Lung (tissue), 12 donors: Measurements from ENCODE around the gene ARL6IP5. TPM values are rescaled to one million over a fixed set of nuclear protein-coding genes. Genes with fewer than 3 reads are reported as not detected.

Experiments
- ATAC-seq: fragments of 200-7000 bp; cut with Tn5 transposase; one replicate; pipeline ENCODE4 v1.9.1; 2020; ENCODE audit warnings: moderate number of reproducible peaks; ENCODE audit not compliant: insufficient read depth, low FRiP score
- DNase-seq, 3 donors: peaks; one replicate each; pipeline ENCODE4 v3.0.0-alpha.2; 2013 to 2017
- H3K27ac ChIP-seq, 2 donors: one replicate each; pipeline ENCODE4 v1.5.1; 2013; ENCODE audit warnings: mild to moderate bottlenecking in 2 of 2, moderate library complexity in 2 of 2, control low read depth in 1 of 2, inconsistent platforms in 1 of 2, low read depth in 1 of 2, low read length in 1 of 2
- H3K27me3 ChIP-seq, 3 donors: one replicate each; pipeline ENCODE4 v1.5.1; 2013; ENCODE audit warnings: low read length in 2 of 3; ENCODE audit not compliant: control insufficient read depth in 3 of 3, insufficient read depth in 3 of 3
- H3K36me3 ChIP-seq, 4 donors: one replicate each; pipeline ENCODE4 v1.5.1; 2013; ENCODE audit warnings: low read length in 4 of 4, mild to moderate bottlenecking in 1 of 4, moderate library complexity in 1 of 4; ENCODE audit not compliant: control insufficient read depth in 4 of 4, insufficient read depth in 4 of 4
- H3K4me1 ChIP-seq, 5 donors: one replicate each; pipeline ENCODE4 v1.5.1; 2013; ENCODE audit warnings: low read length in 5 of 5, mild to moderate bottlenecking in 2 of 5, moderate library complexity in 1 of 5; ENCODE audit not compliant: control insufficient read depth in 5 of 5, insufficient read depth in 5 of 5
- H3K4me3 ChIP-seq: one replicate; pipeline ENCODE4 v1.5.1; 2013; ENCODE audit warnings: mild to moderate bottlenecking, control low read depth, moderate library complexity
- H3K9ac ChIP-seq, 2 donors: one replicate each; pipeline ENCODE4 v1.5.1; 2013; ENCODE audit warnings: low read length in 2 of 2, control low read depth in 1 of 2; ENCODE audit not compliant: insufficient read depth in 1 of 2
- H3K9me3 ChIP-seq, 4 donors: one replicate each; pipeline ENCODE4 v1.5.1; 2013; ENCODE audit warnings: low read length in 3 of 4, mild to moderate bottlenecking in 1 of 4, moderate library complexity in 1 of 4; ENCODE audit not compliant: control insufficient read depth in 4 of 4, insufficient read depth in 3 of 4
- CTCF ChIP-seq: IDR thresholded peaks from 2 replicates; pipeline ENCODE4 v1.5.1; 2012; ENCODE audit warnings: mild to moderate bottlenecking; ENCODE audit errors: control extremely low read depth, extremely low read depth
- WGBS, 2 donors: extraction: QIAGEN DNeasy Blood & Tissue Kit; methylation state at CpG; one replicate each; pipeline ENCODE4 v1.1.7; 2013; 5-methylcytosine and 5-hydroxymethylcytosine counted together
- polyA plus RNA-seq, 2 donors: library from polyadenylated mRNA; stranded (reverse); fragments of 200-250 nt; gene quantifications; one replicate each; pipeline ENCODE4 v1.2.1, GENCODE V29; 2013
- total RNA-seq, 2 donors: library from RNA; depleted of rRNA in 1 of 2; stranded (reverse); fragments of >200 nt in 1 of 2; gene quantifications; one replicate each; pipeline ENCODE4 v1.2.1, GENCODE V29; 2014 to 2021
- donor health status: control.
- donor health status: control.
- donor health status: Bipolar disorder and iron deficiency.
- donor health status: healthy.
- donor health status: DM: yes; HTN: yes; CAD: no.

ARL6IP5 gene
- total and polyA plus RNA-seq, 4 donors: 105 to 132 (median 121) TPM

DNA sequence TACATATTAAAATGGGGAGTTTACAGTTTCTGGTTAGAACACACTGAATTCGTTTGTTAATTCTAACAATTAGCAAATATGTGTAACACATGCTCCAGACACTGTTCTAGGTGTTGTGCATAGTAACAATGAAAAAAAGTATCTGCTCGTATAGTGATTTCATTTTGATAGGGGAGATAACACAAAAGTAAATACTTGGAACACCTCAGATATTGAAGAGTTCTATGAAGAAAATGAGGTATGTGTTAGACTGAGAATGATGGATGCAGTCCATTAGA is 25.9 kb upstream of the ARL6IP5 start:
- ATAC-seq (no peak), DNase-seq (no peak)
- Histone ChIP-seq H3K27ac (no peak overlapping the region), H3K4me3 (no peak overlapping the region), H3K4me1 (no peaks in the 10 kb centered on the region), H3K9ac (no peak overlapping the region), H3K27me3 (no peaks in the 10 kb centered on the region), H3K36me3 (peaks cover 13 to 43% (median 31%) of the 10 kb centered on the region in 4 donors), H3K9me3 (no peaks in the 10 kb centered on the region)
- no peak for TF ChIP-seq CTCF
- 88 to 90% methylated on average over 2 of the region's 2 CpGs for WGBS, 2 donors

GRCh38 chr3:69059688-69060087 is 25.0 kb upstream of the ARL6IP5 start:
- no peak for TF ChIP-seq CTCF
- H3K4me1 ChIP-seq: no peaks in the 10 kb centered on the region
- no peak overlapping the region for H3K4me3 ChIP-seq
- H3K27me3 ChIP-seq: no peaks in the 10 kb centered on the region
- peaks cover 13 to 42% (median 31%) of the 10 kb centered on the region in 4 donors for H3K36me3 ChIP-seq
- ATAC-seq: no peak
- no peak overlapping the region for H3K9ac ChIP-seq
- no peak overlapping the region for H3K27ac ChIP-seq
- H3K9me3 ChIP-seq: no peaks in the 10 kb centered on the region
- no peak for DNase-seq

- no peaks in the 10 kb centered on the region for H3K9me3 ChIP-seq
- no peak for TF ChIP-seq CTCF
- no peak overlapping the region for H3K9ac ChIP-seq
- H3K36me3 ChIP-seq: peaks cover 11 to 37% (median 22%) of the 10 kb centered on the region in 4 donors
- no peaks in the 10 kb centered on the region for H3K27me3 ChIP-seq
- no peak for DNase-seq
- no peak overlapping the region for H3K27ac ChIP-seq
- H3K4me1 ChIP-seq: no peaks in the 10 kb centered on the region
- ATAC-seq: no peak
- H3K4me3 ChIP-seq: no peak overlapping the region
- WGBS, 2 donors: 66 to 68% methylated on average over 2 of the region's 2 CpGs
These were observed 21.1 kb upstream of the ARL6IP5 start for GRCh38 chr3:69063636-69064035.

GRCh38 chr3:69065318-69065964 is 19.3 kb upstream of the ARL6IP5 start:
- 86 to 93% methylated on average over 6 of the region's 6 CpGs for WGBS, 2 donors
- Histone ChIP-seq H3K9ac (no peak overlapping the region), H3K4me3 (no peak overlapping the region), H3K4me1 (no peaks in the 10 kb centered on the region), H3K9me3 (no peaks in the 10 kb centered on the region), H3K36me3 (peaks cover 10 to 29% (median 17%) of the 10 kb centered on the region in 4 donors), H3K27me3 (no peaks in the 10 kb centered on the region), H3K27ac (no peak overlapping the region)
- TF ChIP-seq CTCF: no peak
- no peak for ATAC-seq
- no peak for DNase-seq
